Upper lobe of left lung (tissue), 4 donors: ENCODE data around the gene ATG16L1.

ENCODE experiments used
- CTCF ChIP-seq, 6 experiments: fragments of 450-650 bp in 4 of 6; fragments of 200-600 bp in 2 of 6; sonication (generic) in 2 of 6; IDR thresholded peaks; one replicate each; pipeline ENCODE4 v1.5.1; 2016 to 2019; ENCODE audit warnings: antibody characterized with exemption in 6 of 6
- EP300 ChIP-seq, 4 donors: sonication (generic); formaldehyde crosslinking; IDR thresholded peaks; one replicate each; pipeline ENCODE4 v1.5.1; 2017; ENCODE audit warnings: antibody characterized with exemption in 4 of 4, control low read depth in 2 of 4
- POLR2A ChIP-seq, 4 donors: fragments of 450-650 bp; IDR thresholded peaks; one replicate each; pipeline ENCODE4 v1.5.1; 2016 to 2017; ENCODE audit warnings: antibody characterized with exemption in 4 of 4, mild to moderate bottlenecking in 2 of 4
- POLR2AphosphoS5 ChIP-seq, 2 donors: sonication (generic); formaldehyde crosslinking; IDR thresholded peaks; one replicate each; pipeline ENCODE4 v1.5.1; 2017; ENCODE audit warnings: antibody characterized with exemption in 2 of 2

- TF ChIP-seq CTCF (IDR thresholded peaks at IDR 0.05) (no peak), POLR2AphosphoS5 (IDR thresholded peaks at IDR 0.05) (no peak), POLR2A (IDR thresholded peaks at IDR 0.05) (no peak), EP300 (IDR thresholded peaks at IDR 0.05) (no peak)
Measured at GRCh38 chr2:233290051-233290845, 38.8 kb downstream of the ATG16L1 start.
